WERI-Rb-1 (cell line): ENCODE measurements around the gene ZNF76.

Source experiments
- DNase-seq: peaks from one replicate; pipeline ENCODE4 v3.0.0-alpha.2; 2020
- H3K27ac ChIP-seq: fragments of 250-450 bp; sonication (Bioruptor Pico); 2 replicates; pipeline ENCODE4 v1.5.1; 2020; ENCODE audit warnings: mild to moderate bottlenecking, moderate library complexity
- H3K27me3 ChIP-seq: fragments of 250-450 bp; sonication (Bioruptor Pico); 2 replicates; pipeline ENCODE4 v1.5.1; 2021; ENCODE audit warnings: mild to moderate bottlenecking, low read depth, moderate library complexity; ENCODE audit not compliant: insufficient read depth, severe bottlenecking
- H3K36me3 ChIP-seq: fragments of 250-450 bp; sonication (Bioruptor Pico); 2 replicates; pipeline ENCODE4 v1.5.1; 2020; ENCODE audit warnings: mild to moderate bottlenecking, moderate library complexity
- H3K4me3 ChIP-seq: 2 replicates; pipeline ENCODE4 v1.5.1; 2011; ENCODE audit warnings: low read depth, mild to moderate bottlenecking, control low read depth, low read length
- H3K9me3 ChIP-seq: fragments of 250-450 bp; sonication (Bioruptor Pico); 2 replicates; pipeline ENCODE4 v1.5.1; 2021; ENCODE audit warnings: mild to moderate bottlenecking, moderate library complexity; ENCODE audit not compliant: severe bottlenecking
- TF ChIP-seq, protein P1 (sequence below): IDR thresholded peaks from 2 replicates; pipeline ENCODE4 v1.5.1; 2011; ENCODE audit warnings: low read depth, mild to moderate bottlenecking, control low read depth, inconsistent platforms, low read length

Gene ZNF76

GRCh38 chr6:35282472-35282871, 22.9 kb downstream of the ZNF76 start:
- DNase-seq = no peak
- Histone ChIP-seq H3K9me3 (no peaks in the 10 kb centered on the region), H3K27ac (no peak overlapping the region), H3K27me3 (no peaks in the 10 kb centered on the region), H3K36me3 (peaks cover 69% of the 10 kb centered on the region), H3K4me3 (no peak overlapping the region)
- TF ChIP-seq, protein P1, sequence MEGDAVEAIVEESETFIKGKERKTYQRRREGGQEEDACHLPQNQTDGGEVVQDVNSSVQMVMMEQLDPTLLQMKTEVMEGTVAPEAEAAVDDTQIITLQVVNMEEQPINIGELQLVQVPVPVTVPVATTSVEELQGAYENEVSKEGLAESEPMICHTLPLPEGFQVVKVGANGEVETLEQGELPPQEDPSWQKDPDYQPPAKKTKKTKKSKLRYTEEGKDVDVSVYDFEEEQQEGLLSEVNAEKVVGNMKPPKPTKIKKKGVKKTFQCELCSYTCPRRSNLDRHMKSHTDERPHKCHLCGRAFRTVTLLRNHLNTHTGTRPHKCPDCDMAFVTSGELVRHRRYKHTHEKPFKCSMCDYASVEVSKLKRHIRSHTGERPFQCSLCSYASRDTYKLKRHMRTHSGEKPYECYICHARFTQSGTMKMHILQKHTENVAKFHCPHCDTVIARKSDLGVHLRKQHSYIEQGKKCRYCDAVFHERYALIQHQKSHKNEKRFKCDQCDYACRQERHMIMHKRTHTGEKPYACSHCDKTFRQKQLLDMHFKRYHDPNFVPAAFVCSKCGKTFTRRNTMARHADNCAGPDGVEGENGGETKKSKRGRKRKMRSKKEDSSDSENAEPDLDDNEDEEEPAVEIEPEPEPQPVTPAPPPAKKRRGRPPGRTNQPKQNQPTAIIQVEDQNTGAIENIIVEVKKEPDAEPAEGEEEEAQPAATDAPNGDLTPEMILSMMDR = no peak

GRCh38 chr6:35283361-35283760, 23.8 kb downstream of the ZNF76 start:
- Histone ChIP-seq H3K36me3 (peaks cover 78% of the 10 kb centered on the region), H3K27me3 (no peaks in the 10 kb centered on the region), H3K9me3 (no peaks in the 10 kb centered on the region), H3K4me3 (no peak overlapping the region), H3K27ac (no peak overlapping the region)
- no peak for DNase-seq
- TF ChIP-seq, protein P1 = no peak

- Histone ChIP-seq H3K27me3 (no peaks in the 10 kb centered on the region), H3K27ac (no peak overlapping the region), H3K9me3 (no peaks in the 10 kb centered on the region), H3K4me3 (no peak overlapping the region), H3K36me3 (peaks cover 99% of the 10 kb centered on the region)
- TF ChIP-seq, protein P1 = no peak
- no peak for DNase-seq
Measured at GRCh38 chr6:35287671-35288396, 28.3 kb downstream of the ZNF76 start.

- no peak overlapping the region for H3K4me3 ChIP-seq
- H3K27ac ChIP-seq = no peak overlapping the region
- DNase-seq = no peak
- no peaks in the 10 kb centered on the region for H3K27me3 ChIP-seq
- TF ChIP-seq, protein P1 = no peak
- peaks cover 99% of the 10 kb centered on the region for H3K36me3 ChIP-seq
- no peaks in the 10 kb centered on the region for H3K9me3 ChIP-seq
Measured at GRCh38 chr6:35288834-35289233, 29.3 kb downstream of the ZNF76 start.

DNA sequence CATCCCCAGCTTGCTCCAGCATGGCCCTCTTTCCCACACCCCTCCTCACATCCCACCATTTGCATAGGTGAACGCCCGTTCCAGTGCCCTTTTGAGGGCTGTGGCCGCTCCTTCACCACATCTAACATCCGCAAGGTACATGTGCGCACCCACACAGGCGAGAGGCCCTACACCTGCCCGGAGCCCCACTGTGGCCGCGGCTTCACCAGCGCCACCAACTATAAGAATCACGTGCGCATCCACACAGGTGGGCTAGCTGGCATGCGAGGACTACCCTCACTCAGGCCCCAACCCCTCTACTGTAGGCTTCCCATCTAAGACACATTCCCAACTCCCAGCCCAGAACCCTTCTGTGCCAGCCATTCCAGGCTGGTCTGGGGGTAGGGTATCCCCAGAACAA, 32.0 kb downstream of the ZNF76 start:
- TF ChIP-seq, protein P1 = no peak
- H3K9me3 ChIP-seq = no peaks in the 10 kb centered on the region
- DNase-seq = no peak
- no peak overlapping the region for H3K27ac ChIP-seq
- H3K36me3 ChIP-seq = peaks cover 100% of the 10 kb centered on the region
- H3K4me3 ChIP-seq = no peak overlapping the region
- no peaks in the 10 kb centered on the region for H3K27me3 ChIP-seq

DNA sequence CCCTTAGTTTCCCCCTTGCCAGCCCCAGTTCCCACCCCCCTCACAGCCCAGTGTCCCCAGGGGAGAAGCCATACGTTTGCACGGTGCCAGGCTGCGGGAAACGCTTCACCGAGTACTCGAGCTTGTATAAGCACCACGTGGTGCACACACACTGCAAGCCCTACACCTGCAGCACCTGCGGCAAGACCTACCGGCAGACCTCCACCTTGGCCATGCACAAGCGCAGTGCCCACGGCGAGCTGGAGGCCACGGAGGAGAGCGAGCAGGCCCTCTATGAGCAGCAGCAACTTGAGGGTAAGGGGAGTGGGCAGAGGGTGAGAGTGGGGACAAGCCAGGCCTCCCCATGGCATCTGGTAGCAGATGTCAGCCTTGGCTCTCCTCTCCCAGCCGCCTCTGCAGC, 33.0 kb downstream of the ZNF76 start:
- Histone ChIP-seq H3K4me3 (no peak overlapping the region), H3K36me3 (peaks cover 96% of the 10 kb centered on the region), H3K27ac (no peak overlapping the region), H3K9me3 (no peaks in the 10 kb centered on the region), H3K27me3 (no peaks in the 10 kb centered on the region)
- TF ChIP-seq, protein P1 = no peak
- no peak for DNase-seq
